H1 (cell line): ENCODE measurements around the gene HS6ST1. TPM values are rescaled to one million over a fixed set of nuclear protein-coding genes. Genes with fewer than 3 reads are reported as not detected.

Experiments used
- CTCF ChIA-PET: fragments of 300-600 bp; sonication (Branson Sonifier 250); formaldehyde crosslinking; loops from one replicate; lab custom pipeline; 2021; ENCODE audit not compliant: partially characterized antibody; lab: Charles Lee
- POLR2A ChIA-PET: fragments of 300-600 bp; sonication (Branson Sonifier 250); formaldehyde crosslinking; loops from one replicate; lab custom pipeline; 2021; ENCODE audit warnings: inconsistent platforms; ENCODE audit not compliant: partially characterized antibody; lab: Charles Lee
- DNase-seq, 2 experiments: peaks; one replicate each; pipeline versions ENCODE4 v3.0.0 to v3.0.0-alpha.2; 2010 to 2022; ENCODE audit warnings: low spot score in 2 of 2, low read depth in 1 of 2, mixed read lengths in 1 of 2
- FAIRE-seq: peaks from 2 replicates; lab custom pipeline; 2011; peaks lifted over from hg19 to GRCh38; lab: Jason Lieb, UNC
- H2AFZ ChIP-seq: 2 replicates; pipeline ENCODE4 v1.8.1; 2012; ENCODE audit warnings: low read length, inconsistent platforms
- H2AK5ac ChIP-seq: 2 replicates; pipeline ENCODE4 v1.6.1; 2013; ENCODE audit warnings: low read depth, low read length
- H2BK120ac ChIP-seq: replicated peaks from 2 replicates; pipeline ENCODE3; 2013; ENCODE audit warnings: low read depth, low read length, inconsistent platforms
- H2BK12ac ChIP-seq: 2 replicates; pipeline ENCODE4 v1.6.1; 2013; ENCODE audit warnings: low read depth, low read length
- H2BK15ac ChIP-seq: 2 replicates; pipeline ENCODE4 v1.6.1; 2013; ENCODE audit warnings: low read length
- H2BK20ac ChIP-seq: 2 replicates; pipeline ENCODE4 v1.6.1; 2013; ENCODE audit warnings: low read length
- H2BK5ac ChIP-seq: 2 replicates; pipeline ENCODE4 v1.6.1; 2013; ENCODE audit warnings: low read depth, low read length
- H3K14ac ChIP-seq: 2 replicates; pipeline ENCODE4 v1.6.1; 2013; ENCODE audit warnings: inconsistent platforms; ENCODE audit not compliant: insufficient read length
- H3K18ac ChIP-seq: 2 replicates; pipeline ENCODE4 v1.6.1; 2013; ENCODE audit warnings: low read length; ENCODE audit errors: extremely low read depth
- H3K23ac ChIP-seq: 2 replicates; pipeline ENCODE4 v1.6.1; 2013; ENCODE audit warnings: inconsistent platforms; ENCODE audit not compliant: insufficient read length
- H3K23me2 ChIP-seq: 2 replicates; pipeline ENCODE4 v1.6.1; 2013; ENCODE audit warnings: low read depth, low read length
- H3K27ac ChIP-seq: 2 replicates; pipeline ENCODE4 v1.6.1; 2011; ENCODE audit warnings: low read depth, low read length, inconsistent platforms
- H3K27me3 ChIP-seq, 4 experiments: replicated peaks in 1 of 4; 1 replicate in 1 of 4; 2 replicates in 3 of 4; pipeline versions ENCODE4 v1.6.1 to v1.8.1; 2011 to 2013; ENCODE audit warnings: low read length in 3 of 4, mild to moderate bottlenecking in 3 of 4, inconsistent platforms in 2 of 4, mixed read lengths in 2 of 4, moderate library complexity in 1 of 4; ENCODE audit not compliant: control insufficient read depth in 3 of 4, insufficient read depth in 3 of 4; ENCODE audit errors: extremely low read depth in 1 of 4
- H3K36me3 ChIP-seq, 4 experiments: 2 replicates each; pipeline versions ENCODE4 v1.6.1 to v1.8.1; 2011 to 2013; ENCODE audit warnings: mild to moderate bottlenecking in 4 of 4, low read length in 3 of 4, moderate library complexity in 2 of 4, control low read depth in 1 of 4, inconsistent platforms in 1 of 4; ENCODE audit not compliant: insufficient read depth in 4 of 4, control insufficient read depth in 2 of 4
- H3K4ac ChIP-seq: replicated peaks from 2 replicates; pipeline ENCODE3; 2013; ENCODE audit warnings: low read length, low read depth, mixed read lengths, inconsistent platforms; ENCODE audit not compliant: insufficient read length
- H3K4me1 ChIP-seq, 4 experiments: replicated peaks in 1 of 4; 1 replicate in 1 of 4; 2 replicates in 3 of 4; pipeline versions ENCODE4 v1.6.1 to v1.8.1; 2011 to 2013; ENCODE audit warnings: low read length in 3 of 4, inconsistent platforms in 2 of 4, mixed read lengths in 1 of 4; ENCODE audit not compliant: insufficient read depth in 4 of 4, control insufficient read depth in 3 of 4
- H3K4me2 ChIP-seq, 2 experiments: 2 replicates each; pipeline versions ENCODE4 v1.6.1 to v1.8.1; 2011 to 2013; ENCODE audit warnings: low read depth in 2 of 2, low read length in 2 of 2, control low read depth in 1 of 2, inconsistent platforms in 1 of 2, mild to moderate bottlenecking in 1 of 2; ENCODE audit not compliant: insufficient read depth in 1 of 2
- H3K4me3 ChIP-seq, 4 experiments: fragments of 200-600, 300-600 bp in 1 of 4; sonication (generic), shearing (Covaris generic), sonication (Bioruptor Twin) in 1 of 4; 2 replicates each; pipeline versions ENCODE4 v1.5.1 to v1.8.1; 2011 to 2016; ENCODE audit warnings: low read length in 4 of 4, low read depth in 3 of 4, control low read depth in 2 of 4, inconsistent platforms in 2 of 4, mild to moderate bottlenecking in 2 of 4, mixed read lengths in 1 of 4, moderate library complexity in 1 of 4; ENCODE audit not compliant: insufficient read depth in 2 of 4; ENCODE audit errors: extremely low read depth in 1 of 4
- H3K56ac ChIP-seq: replicated peaks from 2 replicates; pipeline ENCODE3; 2013; ENCODE audit warnings: low read depth, mild to moderate bottlenecking, mixed read lengths, low read length, inconsistent platforms; ENCODE audit not compliant: insufficient read length
- H3K79me1 ChIP-seq: 2 replicates; pipeline ENCODE4 v1.6.1; 2013; ENCODE audit warnings: low read depth, low read length, control low read depth
- H3K79me2 ChIP-seq, 2 experiments: 2 replicates each; pipeline versions ENCODE4 v1.6.1 to v1.8.1; 2012 to 2013; ENCODE audit warnings: low read length in 2 of 2, mild to moderate bottlenecking in 2 of 2, inconsistent platforms in 1 of 2; ENCODE audit not compliant: insufficient read depth in 2 of 2, control insufficient read depth in 1 of 2
- H3K9ac ChIP-seq, 4 experiments: replicated peaks in 1 of 4; 1 replicate in 1 of 4; 2 replicates in 3 of 4; pipeline versions ENCODE4 v1.6.1 to v1.8.1; 2011 to 2013; ENCODE audit warnings: low read depth in 3 of 4, low read length in 3 of 4, control low read depth in 2 of 4, mild to moderate bottlenecking in 2 of 4, moderate library complexity in 2 of 4, inconsistent platforms in 1 of 4; ENCODE audit errors: extremely low read depth in 1 of 4
- H3K9me3 ChIP-seq, 2 experiments: 2 replicates each; pipeline versions ENCODE4 v1.6.1 to v1.8.1; 2012 to 2013; ENCODE audit warnings: mild to moderate bottlenecking in 2 of 2, moderate library complexity in 2 of 2, control low read depth in 1 of 2, inconsistent platforms in 1 of 2, low read depth in 1 of 2, low read length in 1 of 2, mixed read lengths in 1 of 2; ENCODE audit not compliant: insufficient read depth in 2 of 2
- H4K20me1 ChIP-seq, 2 experiments: replicated peaks in 1 of 2; 2 replicates each; pipeline versions ENCODE3 to v1.8.1; 2011 to 2013; ENCODE audit warnings: inconsistent platforms in 2 of 2, low read length in 2 of 2, mild to moderate bottlenecking in 1 of 2; ENCODE audit not compliant: insufficient read depth in 2 of 2, control insufficient read depth in 1 of 2
- H4K5ac ChIP-seq: 2 replicates; pipeline ENCODE4 v1.6.1; 2013; ENCODE audit warnings: low read length, low read depth, mixed read lengths, inconsistent platforms; ENCODE audit not compliant: insufficient read length
- H4K8ac ChIP-seq: 2 replicates; pipeline ENCODE4 v1.8.0; 2013; ENCODE audit warnings: mild to moderate bottlenecking, moderate library complexity, low read length, inconsistent platforms; ENCODE audit not compliant: insufficient read depth; ENCODE audit errors: extremely low read depth
- H4K91ac ChIP-seq: replicated peaks from 2 replicates; pipeline ENCODE3; 2013; ENCODE audit warnings: low read length, mixed read lengths, inconsistent platforms; ENCODE audit not compliant: insufficient read length
- CTCF ChIP-seq, 3 experiments: IDR thresholded peaks; 1 replicate in 2 of 3; 2 replicates in 1 of 3; pipeline versions ENCODE4 v1.5.1 to v1.6.1; 2011; ENCODE audit warnings: low read length in 3 of 3, mild to moderate bottlenecking in 3 of 3, inconsistent platforms in 2 of 3, low read depth in 1 of 3, moderate library complexity in 1 of 3; ENCODE audit not compliant: insufficient read depth in 1 of 3; ENCODE audit errors: control extremely low read depth in 1 of 3
- POLR2AphosphoS5 ChIP-seq: IDR thresholded peaks from 2 replicates; pipeline ENCODE4 v1.6.1; 2011; ENCODE audit warnings: low read depth, low read length
- POU5F1 ChIP-seq: IDR thresholded peaks from 2 replicates; pipeline ENCODE4 v1.6.1; 2011; ENCODE audit warnings: low read depth, mild to moderate bottlenecking, low read length, moderate library complexity
- RAD21 ChIP-seq, 2 experiments: IDR thresholded peaks in 1 of 2; conservative IDR thresholded peaks in 1 of 2; 2 replicates each; pipeline ENCODE4 v1.6.1; 2011; ENCODE audit warnings: low read depth in 2 of 2, low read length in 2 of 2, improper control_type of control experiment in 1 of 2, inconsistent platforms in 1 of 2, mild to moderate bottlenecking in 1 of 2, moderate library complexity in 1 of 2
- RBBP5 ChIP-seq: IDR thresholded peaks from 2 replicates; pipeline ENCODE4 v1.7.1; 2012; ENCODE audit warnings: low read depth, mild to moderate bottlenecking, inconsistent platforms, low read length, moderate library complexity, borderline replicate concordance
- TBP ChIP-seq: IDR thresholded peaks from 2 replicates; pipeline ENCODE4 v1.6.1; 2011; ENCODE audit warnings: low read depth, low read length, improper control_type of control experiment
- USF2 ChIP-seq: IDR thresholded peaks from 2 replicates; pipeline ENCODE4 v1.6.1; 2011; ENCODE audit warnings: low read length, improper control_type of control experiment
- WGBS, 2 experiments: shearing (Covaris generic) in 1 of 2; methylation state at CpG; one replicate each; pipeline versions ENCODE4 v1.1.6 to v1.1.7; 2013 to 2015; ENCODE audit warnings: low lambda C conversion rate in 2 of 2, mixed read lengths in 2 of 2, inconsistent platforms in 1 of 2, low coverage in 1 of 2, missing lambda C conversion rate in 1 of 2; ENCODE audit not compliant: insufficient replicate concordance in 2 of 2, insufficient coverage in 1 of 2, insufficient read length in 1 of 2; ENCODE audit errors: extremely low coverage in 1 of 2, missing lambda C conversion rate in 1 of 2; 5-methylcytosine and 5-hydroxymethylcytosine counted together
- polyA plus RNA-seq, 7 experiments: library from polyadenylated mRNA; depleted of rRNA in 3 of 7; stranded (reverse) in 5 of 7; unstranded in 2 of 7; fragments of >200 nt in 5 of 7; fragments of 200-250 nt in 2 of 7; gene quantifications; 1 replicate in 5 of 7; 2 replicates in 1 of 7; 4 replicates in 1 of 7; pipeline versions ENCODE4 v1.2.1 to v1.2.3, GENCODE V29; 2011 to 2013; ENCODE audit warnings: missing spikeins in 2 of 7, mixed read lengths in 2 of 7
- total RNA-seq: library from RNA; stranded (reverse); fragmentation: NEBNext Ultra II Directional; extraction: Animal tissue kit (Norgen Biotek cat#: 25700); gene quantifications from 2 replicates; pipeline ENCODE4 v1.2.1, GENCODE V29; 2021

HS6ST1 gene
- total and polyA plus RNA-seq, 2 of the 8 experiments (the other 6 are each of a cell fraction or from before 2014, with no cell fraction given), result 37.4 to 74.6 TPM

- Histone ChIP-seq H3K23me2 (peaks cover 10% of the 10 kb centered on the region; the same call in 1 of the 2 replicates), H4K20me1 (peaks cover 66 to 85% of the 10 kb centered on the region in 2 experiments), H3K4me3 (no peak overlapping the region), H2AFZ (no peak overlapping the region), H3K14ac (no peak overlapping the region), H2BK15ac (no peak overlapping the region), H4K91ac (no peak overlapping the region), H2AK5ac (no peak overlapping the region), H3K18ac (no peak overlapping the region), H3K4me1 (peaks cover 4 to 35% (median 18%) of the 10 kb centered on the region in 4 experiments), H3K4me2 (peak overlapping the region in 1 of 2 experiments; percentile 83; a peak in 1 of 4 replicates), H4K8ac (no peak overlapping the region), H3K9ac (no peak overlapping the region), H3K36me3 (peaks cover 0 to 14% (median 0%) of the 10 kb centered on the region in 4 experiments; a peak in 2 of 8 replicates), H3K9me3 (no peaks in the 10 kb centered on the region), H3K56ac (no peak overlapping the region), H3K4ac (no peak overlapping the region), H2BK120ac (no peak overlapping the region), H3K23ac (no peak overlapping the region), H3K79me1 (peaks cover 62% of the 10 kb centered on the region), H4K5ac (no peak overlapping the region), H2BK20ac (no peak overlapping the region), H2BK12ac (no peak overlapping the region), H3K27me3 (no peaks in the 10 kb centered on the region), H3K79me2 (peaks cover 83 to 96% of the 10 kb centered on the region in 2 experiments), H3K27ac (no peak overlapping the region), H2BK5ac (no peak overlapping the region)
- WGBS, 2 experiments, result 81% methylated on average over 8 of the region's 8 CpGs; no CpG with 5 or more reads in 1 of the 2 experiments
- TF ChIP-seq CTCF (IDR thresholded peaks at IDR 0.05; ENCODE audit: control extremely low read depth in 1 of 3, insufficient read depth in 1 of 3, low read depth in 1 of 3, low read length in 3 of 3), result peak in 2 of 3 experiments; percentile 13 to 32; a peak in 2 of 4 replicates
- no peak for TF ChIP-seq POLR2AphosphoS5
- no peak for TF ChIP-seq TBP
- peak; percentile 3 to 27; a peak in 1 of 4 replicates for TF ChIP-seq RAD21 (IDR thresholded peaks at IDR 0.05 in 1 of 2, conservative IDR thresholded peaks at IDR 0.05 in 1 of 2; ENCODE audit: low read depth in 2 of 2, low read length in 2 of 2)
- no peak for TF ChIP-seq POU5F1
- no peak for TF ChIP-seq RBBP5
- TF ChIP-seq USF2, result no peak
- DNase-seq (peak in 1 of 2 experiments; percentile 47), FAIRE-seq (no peak)
- ChIA-PET CTCF (interaction anchor here (0.8 kb wide), 1 partner anchor 12 kb away, joined by 4 read pairs; no protein-coding TSS in a partner anchor), POLR2A (no interaction called here)
These were observed 5.4 kb downstream of the HS6ST1 start for GRCh38 chr2:128313091-128313836.
